HL-60 (cell line): Measurements from ENCODE around the gene CNOT11.

Source experiments
- DNase-seq, 2 experiments: peaks; one replicate each; pipeline ENCODE4 v3.0.0-alpha.2; 2010 to 2020; ENCODE audit warnings: low read depth in 1 of 2, low spot score in 1 of 2
- H3K27ac ChIP-seq: fragments of 250-450 bp; sonication (Bioruptor Pico); replicated peaks from 2 replicates; pipeline ENCODE4 v1.5.1; 2020; ENCODE audit warnings: mild to moderate bottlenecking, moderate library complexity
- H3K27me3 ChIP-seq: fragments of 250-450 bp; sonication (Bioruptor Pico); 2 replicates; pipeline ENCODE4 v1.5.1; 2021; ENCODE audit warnings: mild to moderate bottlenecking, moderate library complexity; ENCODE audit not compliant: insufficient read depth, poor library complexity, severe bottlenecking
- H3K4me3 ChIP-seq: replicated peaks from 2 replicates; pipeline ENCODE4 v1.5.1; 2011; ENCODE audit warnings: mild to moderate bottlenecking, control low read depth, low read length; ENCODE audit not compliant: insufficient read depth
- CTCF ChIP-seq: IDR thresholded peaks from one replicate; pipeline ENCODE4 v1.5.1; 2011; ENCODE audit warnings: low read length, control low read depth, inconsistent platforms; ENCODE audit not compliant: insufficient read depth
- GABPA ChIP-seq: IDR thresholded peaks from 2 replicates; pipeline ENCODE4 v1.6.1; 2012; ENCODE audit warnings: low read depth
- POLR2AphosphoS5 ChIP-seq: IDR thresholded peaks from 2 replicates; pipeline ENCODE4 v1.6.1; 2012; ENCODE audit warnings: low read depth
- REST ChIP-seq: IDR thresholded peaks from 2 replicates; pipeline ENCODE4 v1.6.1; 2012; ENCODE audit warnings: low read depth; ENCODE audit not compliant: insufficient replicate concordance
- SPI1 ChIP-seq: IDR thresholded peaks from 2 replicates; pipeline ENCODE4 v1.6.1; 2012; ENCODE audit warnings: low read depth, mild to moderate bottlenecking, borderline replicate concordance

The CNOT11 gene

GRCh38 chr2:101262142-101262541 lies 9.5 kb downstream of the CNOT11 start:
- TF ChIP-seq CTCF: no peak
- TF ChIP-seq POLR2AphosphoS5: no peak
- Histone ChIP-seq H3K27ac (no peak overlapping the region), H3K27me3 (no peaks in the 10 kb centered on the region), H3K4me3 (no peak overlapping the region)
- no peak for DNase-seq

- TF ChIP-seq SPI1 (no peak), GABPA (no peak), POLR2AphosphoS5 (no peak), CTCF (no peak), REST (no peak)
- Histone ChIP-seq H3K27me3 (no peaks in the 10 kb centered on the region), H3K27ac (no peak overlapping the region), H3K4me3 (no peak overlapping the region)
- DNase-seq: no peak
These were observed 10.7 kb downstream of the CNOT11 start for GRCh38 chr2:101263377-101263800.

GRCh38 chr2:101264360-101264939 lies 11.8 kb downstream of the CNOT11 start:
- H3K27me3 ChIP-seq: no peaks in the 10 kb centered on the region
- TF ChIP-seq SPI1: no peak
- TF ChIP-seq REST: no peak
- no peak for TF ChIP-seq GABPA
- no peak for TF ChIP-seq POLR2AphosphoS5
- no peak for TF ChIP-seq CTCF
- H3K27ac ChIP-seq: no peak overlapping the region
- H3K4me3 ChIP-seq: no peak overlapping the region
- no peak for DNase-seq

GRCh38 chr2:101265893-101266499 lies 13.3 kb downstream of the CNOT11 start:
- Histone ChIP-seq H3K27me3 (no peaks in the 10 kb centered on the region), H3K27ac (no peak overlapping the region), H3K4me3 (no peak overlapping the region)
- TF ChIP-seq SPI1 (peak; percentile 52), POLR2AphosphoS5 (no peak)
- DNase-seq: no peak
